ENCODE results near the gene PRICKLE4.
"Not testable (repeated sequence)": the region's sequence is repeated elsewhere in the genome, so short reads cannot be mapped to it uniquely, and the experiment has no call there.

Gene PRICKLE4

DNA sequence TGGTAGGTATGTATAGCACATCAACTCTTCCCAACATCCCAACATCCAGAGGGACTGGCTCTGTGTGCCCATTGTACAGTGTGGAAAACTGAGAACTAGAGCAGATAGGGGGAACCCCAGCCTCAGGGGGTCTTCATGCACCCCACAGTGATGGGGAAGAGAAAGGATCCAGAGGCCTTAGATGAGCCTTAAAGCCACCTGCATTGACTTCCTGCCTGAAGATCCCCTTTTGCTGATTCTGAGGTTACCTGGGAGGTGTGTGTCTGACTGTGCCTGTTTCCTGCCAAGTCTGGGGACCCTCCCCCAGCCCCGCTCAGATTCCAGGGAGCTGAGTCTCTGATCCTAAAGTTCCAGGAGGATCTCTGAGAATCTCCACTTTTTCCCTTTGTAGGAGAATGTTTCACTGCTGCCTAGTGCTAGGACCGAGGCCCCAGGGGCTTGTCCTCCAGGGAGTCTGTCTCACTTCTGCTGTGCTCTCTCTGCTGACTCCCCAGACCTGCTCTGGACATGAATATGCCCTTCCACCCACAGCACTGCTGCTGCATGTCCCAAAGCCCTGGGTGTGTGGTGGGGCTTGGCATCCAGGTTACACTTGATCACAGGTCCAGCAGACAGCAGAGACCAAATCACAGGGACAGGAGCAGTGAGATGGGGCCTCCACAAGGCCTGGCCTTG lies 20.5 kb upstream of the PRICKLE4 start:
- no peak overlapping the region for H3K4me3 ChIP-seq (ENCODE audit: low read depth, low read length)
- ChIA-PET POLR2A (no interaction called here), CTCF (interaction anchor here (1.2 to 1.3 kb wide), 2 partner anchors 16 to 392 kb away, joined by 6 to 7 read pairs; no protein-coding TSS in a partner anchor)
- DNase-seq (ENCODE audit: low read depth, low spot score), result no peak
- TF ChIP-seq CTCF (IDR thresholded peaks at IDR 0.05; ENCODE audit: insufficient read depth, low read length, missing control alignments), result no peak

- ChIA-PET CTCF (interaction anchor here (0.8 to 1.6 kb wide), 7 partner anchors 10 to 280 kb away, joined by 3 to 6 read pairs (median 4); partner anchors contain the start of gene TOMM6), POLR2A (no interaction called here)
- DNase-seq (ENCODE audit: low read depth, low spot score), result no peak
- H3K4me3 ChIP-seq (ENCODE audit: low read depth, low read length), result no peak overlapping the region
- TF ChIP-seq CTCF (IDR thresholded peaks at IDR 0.05; ENCODE audit: insufficient read depth, low read length, missing control alignments), result no peak
Measured at GRCh38 chr6:41763470-41763869, 17.1 kb upstream of the PRICKLE4 start.

- CTCF ChIA-PET, result interaction anchor here (0.7 to 3.8 kb wide), 4 partner anchors 11 to 182 kb away, joined by 3 to 28 read pairs (median 5); no protein-coding TSS in a partner anchor
- H3K4me3 ChIP-seq (ENCODE audit: low read depth, low read length); DNase-seq (ENCODE audit: low read depth, low spot score); POLR2A ChIA-PET: not testable (repeated sequence)
Measured at GRCh38 chr6:41766043-41766664, 14.4 kb upstream of the PRICKLE4 start.

DNA sequence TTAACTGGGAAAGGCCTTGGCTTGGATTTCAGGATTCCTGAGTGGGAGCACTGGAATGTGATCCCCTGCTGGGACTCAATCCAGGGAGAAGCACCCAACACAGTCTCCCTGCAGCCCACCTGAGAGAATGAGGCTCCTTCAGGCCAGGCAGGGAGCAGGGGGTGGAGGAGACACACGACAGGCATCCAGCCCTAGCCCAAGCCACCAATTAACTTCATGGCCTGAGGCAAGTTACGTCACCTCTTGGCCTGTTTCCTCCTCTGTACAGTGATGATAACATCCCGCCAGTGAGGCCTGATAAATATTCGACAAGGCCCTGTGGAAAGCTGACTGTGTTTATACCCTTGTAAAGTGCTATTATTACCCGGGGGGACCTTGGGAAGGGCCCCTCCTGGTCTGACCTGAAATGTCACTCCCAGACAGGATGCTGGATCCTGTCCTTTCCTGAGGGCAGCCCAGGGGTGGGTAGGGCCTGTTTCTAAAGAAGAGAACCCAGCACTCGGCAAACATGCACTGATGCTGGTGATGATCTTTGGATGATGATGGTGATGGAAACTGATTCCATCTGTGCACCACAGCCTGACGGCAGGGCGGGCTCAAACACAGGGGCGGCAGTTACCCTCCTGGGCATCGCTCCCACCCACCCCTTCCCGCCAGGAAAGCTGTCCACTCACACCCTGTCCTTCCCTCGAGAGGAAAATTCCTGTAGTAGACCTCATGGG lies 13.3 kb upstream of the PRICKLE4 start:
- ChIA-PET CTCF (interaction anchor here (1.0 to 3.8 kb wide), 4 partner anchors 10 to 399 kb away, joined by 4 to 28 read pairs (median 10); no protein-coding TSS in a partner anchor), POLR2A (no interaction called here)
- no peak for TF ChIP-seq CTCF (IDR thresholded peaks at IDR 0.05; ENCODE audit: insufficient read depth, low read length, missing control alignments)
- peak; percentile 24 for DNase-seq (ENCODE audit: low read depth, low spot score)
- no peak overlapping the region for H3K4me3 ChIP-seq (ENCODE audit: low read depth, low read length)

- ChIA-PET CTCF (interaction anchor here (0.8 to 3.8 kb wide), 6 partner anchors 8 to 401 kb away, joined by 3 to 28 read pairs (median 5); partner anchors contain the start of gene FRS3), POLR2A (no interaction called here)
- DNase-seq (ENCODE audit: low read depth, low spot score), result no peak
- no peak for TF ChIP-seq CTCF (IDR thresholded peaks at IDR 0.05; ENCODE audit: insufficient read depth, low read length, missing control alignments)
- no peak overlapping the region for H3K4me3 ChIP-seq (ENCODE audit: low read depth, low read length)
Measured at GRCh38 chr6:41768545-41769308, 11.9 kb upstream of the PRICKLE4 start.

- CTCF ChIA-PET, result interaction anchor here (0.8 to 4.2 kb wide), 7 partner anchors 8 to 401 kb away, joined by 3 to 31 read pairs (median 6); partner anchors contain the start of genes FRS3 and TOMM6
- no peak for DNase-seq (ENCODE audit: low read depth, low spot score)
- POLR2A ChIA-PET, result no interaction called here
- H3K4me3 ChIP-seq (ENCODE audit: low read depth, low read length), result no peak overlapping the region
- no peak for TF ChIP-seq CTCF (IDR thresholded peaks at IDR 0.05; ENCODE audit: insufficient read depth, low read length, missing control alignments)
Measured at GRCh38 chr6:41769376-41769775, 11.2 kb upstream of the PRICKLE4 start.

All from AG04449 (cell line).